Mucosa of gallbladder (tissue), 1 donor: ENCODE data around the gene BRD2. TPM values are rescaled to one million over a fixed set of nuclear protein-coding genes. Genes with fewer than 3 reads are reported as not detected.

ENCODE experiments used
- DNase-seq: peaks from one replicate; pipeline ENCODE4 v3.0.0-alpha.2; 2020; ENCODE audit warnings: low spot score
- total RNA-seq: library from RNA; stranded (reverse); gene quantifications from one replicate; pipeline ENCODE4 v1.2.1, GENCODE V29; 2021
- donor health status: DM: no; HTN: no; CAD: no.

Gene BRD2
- total RNA-seq, 1 donor from 2014 or later = 150 TPM

GRCh38 chr6:32972353-32973143 lies 4.2 kb downstream of the BRD2 start:
- peak; percentile 38 for DNase-seq

GRCh38 chr6:32973144-32974015 lies 5.0 kb downstream of the BRD2 start:
- DNase-seq = no peak

GRCh38 chr6:32974016-32974333 lies 5.6 kb downstream of the BRD2 start:
- no peak for DNase-seq

GRCh38 chr6:32974541-32975308 lies 6.3 kb downstream of the BRD2 start:
- DNase-seq = no peak

- no peak for DNase-seq
Observed at GRCh38 chr6:32975886-32976285, 7.5 kb downstream of the BRD2 start.

- no peak for DNase-seq
Observed at GRCh38 chr6:32976334-32977069, 8.1 kb downstream of the BRD2 start.

- DNase-seq = no peak
Observed at GRCh38 chr6:32977272-32977952, 9.0 kb downstream of the BRD2 start.

GRCh38 chr6:32977953-32978324 lies 9.5 kb downstream of the BRD2 start:
- DNase-seq = no peak

- no peak for DNase-seq
Observed at GRCh38 chr6:32979720-32980487, 11.5 kb downstream of the BRD2 start.

- no peak for DNase-seq
Observed at GRCh38 chr6:32980488-32981038, 12.2 kb downstream of the BRD2 start.

GRCh38 chr6:32982084-32982701 lies 13.8 kb downstream of the BRD2 start:
- DNase-seq = no peak

GRCh38 chr6:32982702-32983492 lies 14.5 kb downstream of the BRD2 start:
- no peak for DNase-seq

GRCh38 chr6:32983493-32983848 lies 15.1 kb downstream of the BRD2 start:
- DNase-seq = no peak

- DNase-seq = no peak
Observed at GRCh38 chr6:32983964-32984621, 15.7 kb downstream of the BRD2 start.

- peak; percentile 95 for DNase-seq
Observed at GRCh38 chr6:32984622-32985389, 16.4 kb downstream of the BRD2 start.

GRCh38 chr6:32989368-32989767 lies 21.0 kb downstream of the BRD2 start:
- DNase-seq = no peak

- no peak for DNase-seq
Observed at GRCh38 chr6:32991972-32992371, 23.6 kb downstream of the BRD2 start.
